BLaER1 treated with 17β-estradiol and CSF1 and Interleukin-3, amounts not matched to agents 10 nM and 100 nM (cell line): ENCODE data around the gene BNC2.
"Not testable (repeated sequence)": the region's sequence is repeated elsewhere in the genome, so short reads cannot be mapped to it uniquely, and the experiment has no call there.

Experiments used
- H3K27ac ChIP-seq, 11 experiments: shearing (Covaris generic); formaldehyde crosslinking; 2 replicates each; pipeline ENCODE4 v1.8.1; 2022
- H3K27me3 ChIP-seq, 11 experiments: shearing (Covaris generic); formaldehyde crosslinking; 2 replicates each; pipeline ENCODE4 v1.8.1; 2022
- H3K36me3 ChIP-seq, 11 experiments: shearing (Covaris generic); formaldehyde crosslinking; 2 replicates each; pipeline ENCODE4 v1.8.1; 2022
- H3K4me1 ChIP-seq, 10 experiments: shearing (Covaris generic); formaldehyde crosslinking; 2 replicates each; pipeline ENCODE4 v1.8.1; 2022
- H3K4me2 ChIP-seq, 11 experiments: shearing (Covaris generic); formaldehyde crosslinking; 2 replicates each; pipeline ENCODE4 v1.8.1; 2022
- H3K4me3 ChIP-seq, 10 experiments: shearing (Covaris generic); formaldehyde crosslinking; 2 replicates each; pipeline ENCODE4 v1.8.1; 2022
- H3K9ac ChIP-seq, 11 experiments: shearing (Covaris generic); formaldehyde crosslinking; 2 replicates each; pipeline ENCODE4 v1.8.1; 2022
- H3K9me3 ChIP-seq, 11 experiments: shearing (Covaris generic); formaldehyde crosslinking; replicated peaks in 1 of 11; 2 replicates each; pipeline ENCODE4 v1.8.1; 2022
- H4K20me1 ChIP-seq, 11 experiments: shearing (Covaris generic); formaldehyde crosslinking; 2 replicates each; pipeline ENCODE4 v1.8.1; 2022
- Cebpa-rat ChIP-seq, 11 experiments: shearing (Covaris generic); IDR thresholded peaks; 2 replicates each; pipeline ENCODE4 v1.8.1; 2022

The BNC2 gene

DNA sequence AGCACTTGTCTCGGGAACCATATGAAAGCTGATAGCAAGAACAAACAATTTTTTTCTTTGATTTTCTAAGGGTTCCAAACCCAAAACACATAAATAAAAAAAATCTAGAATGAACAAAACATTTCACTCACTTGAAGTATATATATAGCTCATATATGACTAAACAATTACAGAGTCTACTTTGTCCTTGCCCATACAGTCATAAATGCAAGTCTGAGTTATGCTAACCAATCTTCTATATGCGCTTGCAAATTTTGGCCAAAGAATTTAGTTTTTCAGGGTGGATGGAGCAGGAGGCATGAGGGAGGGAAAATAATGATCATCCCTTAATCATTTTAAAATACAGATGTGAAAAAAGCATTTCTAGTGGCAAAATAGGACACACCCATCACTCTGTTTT is 370.1 kb downstream of the BNC2 start:
- H3K4me2 ChIP-seq: no peak overlapping the region
- no peak overlapping the region for H3K27ac ChIP-seq
- H4K20me1 ChIP-seq: no peaks in the 10 kb centered on the region
- H3K9me3 ChIP-seq: no peaks in the 10 kb centered on the region
- H3K4me3 ChIP-seq: no peak overlapping the region
- TF ChIP-seq Cebpa-rat (IDR thresholded peaks at IDR 0.05): no peak
- no peaks in the 10 kb centered on the region; a peak in 1 of 22 replicates for H3K36me3 ChIP-seq
- no peaks in the 10 kb centered on the region for H3K27me3 ChIP-seq
- no peak overlapping the region for H3K9ac ChIP-seq
- H3K4me1 ChIP-seq: peaks cover 0 to 5% (median 0%) of the 10 kb centered on the region in 10 experiments; a peak in 1 of 20 replicates

DNA sequence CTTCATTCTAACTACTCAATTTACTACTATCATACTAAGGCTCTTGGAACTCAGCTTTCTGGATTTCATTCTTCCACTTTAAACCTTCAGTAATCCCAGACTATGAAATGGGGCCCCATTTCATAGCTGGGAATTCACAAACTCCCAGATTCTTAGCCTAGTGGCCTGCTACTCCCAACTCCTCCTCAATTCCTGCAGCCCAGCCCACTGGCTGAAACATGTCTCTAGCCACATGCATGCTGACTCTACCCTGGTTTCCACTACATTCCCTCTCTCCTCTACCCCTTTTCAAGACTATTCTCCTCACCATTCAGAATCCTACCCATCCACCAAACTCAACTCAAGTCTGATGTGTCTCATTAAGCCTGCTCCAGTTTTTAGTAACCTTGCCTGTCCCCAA is 370.6 kb downstream of the BNC2 start:
- no peaks in the 10 kb centered on the region; a peak in 1 of 22 replicates for H3K36me3 ChIP-seq
- no peaks in the 10 kb centered on the region for H3K9me3 ChIP-seq

DNA sequence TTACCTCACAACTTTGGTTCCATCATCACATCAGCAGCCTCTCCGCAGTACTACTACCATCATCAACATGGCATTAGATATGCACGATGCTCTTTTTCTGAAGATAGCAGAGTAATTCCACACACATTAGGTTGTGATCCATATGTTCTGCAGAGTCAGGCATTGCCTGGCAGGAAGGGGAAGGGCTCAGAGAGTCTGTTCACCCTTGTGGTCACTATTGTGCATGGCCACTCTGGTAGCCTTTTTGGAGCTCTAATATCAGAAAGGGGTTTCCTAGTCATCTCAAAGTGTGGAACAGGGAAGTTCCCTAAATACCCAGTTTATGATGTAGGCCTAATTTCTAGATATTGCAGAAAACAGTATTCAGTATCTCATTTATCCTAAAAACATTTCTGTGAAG is 373.6 kb downstream of the BNC2 start:
- H3K27ac ChIP-seq: no peak overlapping the region
- H3K9ac ChIP-seq: no peak overlapping the region
- H3K4me1 ChIP-seq: no peaks in the 10 kb centered on the region
- no peaks in the 10 kb centered on the region for H3K9me3 ChIP-seq
- no peaks in the 10 kb centered on the region for H4K20me1 ChIP-seq
- TF ChIP-seq Cebpa-rat (IDR thresholded peaks at IDR 0.05): no peak
- no peak overlapping the region for H3K4me2 ChIP-seq
- no peaks in the 10 kb centered on the region for H3K27me3 ChIP-seq
- H3K4me3 ChIP-seq: no peak overlapping the region
- peaks cover 0 to 3% (median 0%) of the 10 kb centered on the region in 11 experiments; a peak in 1 of 22 replicates for H3K36me3 ChIP-seq

More for the DNA sequence above, 370.6 kb downstream of the BNC2 start:
- no peak for TF ChIP-seq Cebpa-rat (IDR thresholded peaks at IDR 0.05)
- H3K9ac ChIP-seq: no peak overlapping the region
- H3K4me2 ChIP-seq: no peak overlapping the region
- no peaks in the 10 kb centered on the region for H3K27me3 ChIP-seq
- H3K4me1 ChIP-seq: peaks cover 0 to 5% (median 0%) of the 10 kb centered on the region in 10 experiments; a peak in 1 of 20 replicates
- no peak overlapping the region for H3K4me3 ChIP-seq
- no peaks in the 10 kb centered on the region for H4K20me1 ChIP-seq
- no peak overlapping the region for H3K27ac ChIP-seq

DNA sequence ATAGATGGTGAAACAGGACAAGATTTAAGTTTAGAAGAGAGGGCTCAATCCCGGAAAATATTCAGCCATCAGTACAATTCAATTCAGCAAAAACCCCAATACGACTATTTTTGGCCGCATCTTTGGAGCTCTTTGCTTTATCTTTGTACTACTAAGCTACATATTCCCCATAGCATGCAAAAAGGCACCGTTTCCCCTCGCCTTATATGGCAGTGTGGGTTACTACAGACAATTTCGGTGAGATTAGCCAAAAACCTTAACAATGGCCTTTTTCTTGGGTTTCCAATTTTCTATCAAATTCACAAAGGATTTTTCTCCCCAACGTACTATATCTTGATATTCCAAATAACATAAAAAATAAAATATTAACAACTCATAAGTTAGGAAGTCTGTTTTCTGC is 382.6 kb downstream of the BNC2 start:
- Histone ChIP-seq H3K4me2 (no peak overlapping the region), H3K27ac (no peak overlapping the region), H3K9me3 (0 out of 22 replicates have a peak, but pooled peaks cover 0 to 3% (median 0%) of the 10 kb centered on the region in 11 experiments), H3K27me3 (no peaks in the 10 kb centered on the region), H3K4me1 (no peaks in the 10 kb centered on the region), H3K4me3 (no peak overlapping the region), H3K9ac (no peak overlapping the region), H4K20me1 (no peaks in the 10 kb centered on the region), H3K36me3 (peaks cover 0 to 9% (median 0%) of the 10 kb centered on the region in 11 experiments; a peak in 1 of 22 replicates)
- no peak for TF ChIP-seq Cebpa-rat (IDR thresholded peaks at IDR 0.05)

DNA sequence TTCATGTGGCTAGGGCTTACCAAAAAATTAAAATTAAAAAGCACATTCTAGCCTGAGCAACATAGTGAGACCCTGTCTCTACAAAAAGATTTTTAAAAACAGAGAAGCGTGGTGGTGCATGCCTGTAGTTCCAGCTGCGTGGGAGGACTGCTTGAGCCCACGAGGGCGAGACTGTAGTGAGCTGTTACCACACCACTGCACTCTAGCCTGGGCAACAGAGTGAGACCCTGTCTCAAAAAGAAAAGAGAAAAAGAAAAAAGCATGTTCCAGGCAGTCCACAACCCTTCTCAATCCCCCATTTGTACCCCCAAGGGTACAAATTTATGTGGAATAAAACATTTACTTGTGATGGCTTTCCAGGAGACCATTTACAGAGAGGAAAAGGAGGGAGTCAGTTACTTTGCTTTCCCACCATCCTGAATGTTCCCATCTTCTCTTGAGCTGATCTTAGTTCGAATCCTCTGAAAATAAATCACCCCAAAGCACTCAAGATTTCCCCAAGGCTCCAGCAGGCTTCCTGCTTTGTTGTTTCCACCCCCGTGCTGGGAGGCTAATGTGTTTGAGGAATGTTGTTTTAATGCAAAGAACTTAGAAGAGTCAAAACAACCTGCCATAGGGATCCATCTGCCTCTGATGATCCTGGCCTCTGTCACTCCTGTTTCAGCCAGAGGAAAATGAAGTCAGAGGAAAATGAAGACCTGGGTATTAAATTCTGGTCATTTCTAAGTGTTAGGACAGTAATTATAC is 384.7 kb downstream of the BNC2 start:
- TF ChIP-seq Cebpa-rat (IDR thresholded peaks at IDR 0.05): no peak
- H3K27ac ChIP-seq: no peak overlapping the region
- no peaks in the 10 kb centered on the region for H3K4me1 ChIP-seq

DNA sequence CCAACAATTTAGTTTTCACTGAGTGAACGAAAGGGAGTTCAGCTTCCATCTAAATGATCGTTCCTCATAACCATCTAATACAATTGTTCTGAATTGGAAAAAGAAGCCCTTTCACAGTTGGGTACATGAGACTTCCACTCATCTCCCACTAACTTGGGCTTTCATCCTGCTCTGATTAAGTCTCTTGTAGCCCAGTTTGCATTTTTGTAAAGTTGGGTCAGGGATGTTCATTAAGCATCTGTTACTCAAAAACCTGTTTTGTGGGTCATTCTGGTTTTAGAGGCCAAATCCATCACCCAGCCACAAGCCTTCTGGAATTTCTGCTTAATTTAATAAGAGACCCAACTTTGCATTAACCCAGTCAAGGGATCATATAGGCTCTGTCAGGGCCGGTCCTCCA is 385.3 kb downstream of the BNC2 start:
- Histone ChIP-seq H3K4me3 (no peak overlapping the region), H3K27ac (no peak overlapping the region), H3K9ac (no peak overlapping the region), H4K20me1 (no peaks in the 10 kb centered on the region), H3K4me1 (no peaks in the 10 kb centered on the region), H3K27me3 (no peaks in the 10 kb centered on the region), H3K9me3 (peaks cover 0 to 13% (median 5%) of the 10 kb centered on the region in 11 experiments; a peak in 8 of 22 replicates), H3K4me2 (no peak overlapping the region), H3K36me3 (peaks cover 0 to 3% (median 0%) of the 10 kb centered on the region in 11 experiments; a peak in 1 of 22 replicates)
- TF ChIP-seq Cebpa-rat (IDR thresholded peaks at IDR 0.05): no peak

More for the DNA sequence above, 384.7 kb downstream of the BNC2 start:
- Histone ChIP-seq H4K20me1 (no peaks in the 10 kb centered on the region), H3K4me3 (no peak overlapping the region), H3K9ac (no peak overlapping the region), H3K27me3 (no peaks in the 10 kb centered on the region), H3K36me3 (peaks cover 0 to 3% (median 0%) of the 10 kb centered on the region in 11 experiments; a peak in 1 of 22 replicates), H3K4me2 (no peak overlapping the region), H3K9me3 (peaks cover 0 to 7% (median under 1%) of the 10 kb centered on the region in 11 experiments; a peak in 7 of 22 replicates)

DNA sequence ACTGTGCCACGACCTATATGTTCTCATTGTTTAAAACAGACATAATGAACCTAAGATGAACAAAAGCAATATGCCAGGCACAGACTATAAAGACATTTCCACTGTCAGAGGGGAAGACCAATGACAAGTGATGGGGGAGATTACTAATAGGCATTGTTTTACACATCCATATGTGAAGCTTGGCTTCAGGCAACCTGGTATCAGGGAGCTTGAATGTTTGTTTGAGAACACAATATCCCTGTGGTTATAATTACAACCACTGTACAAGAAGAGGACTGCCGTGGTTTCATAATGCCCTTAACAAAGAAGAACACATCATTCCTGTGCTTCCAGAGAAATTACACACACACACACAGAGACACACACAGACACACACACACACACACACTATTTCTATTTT is 385.7 kb downstream of the BNC2 start:
- TF ChIP-seq Cebpa-rat (IDR thresholded peaks at IDR 0.05): no peak
- Histone ChIP-seq H3K36me3 (peaks cover 0 to 3% (median 0%) of the 10 kb centered on the region in 11 experiments; a peak in 1 of 22 replicates), H3K4me1 (no peaks in the 10 kb centered on the region), H3K9me3 (peaks cover 0 to 14% (median 5%) of the 10 kb centered on the region in 11 experiments; a peak in 8 of 22 replicates), H3K4me3 (no peak overlapping the region), H3K9ac (no peak overlapping the region), H3K4me2 (no peak overlapping the region), H3K27me3 (no peaks in the 10 kb centered on the region), H3K27ac (no peak overlapping the region), H4K20me1 (no peaks in the 10 kb centered on the region)

DNA sequence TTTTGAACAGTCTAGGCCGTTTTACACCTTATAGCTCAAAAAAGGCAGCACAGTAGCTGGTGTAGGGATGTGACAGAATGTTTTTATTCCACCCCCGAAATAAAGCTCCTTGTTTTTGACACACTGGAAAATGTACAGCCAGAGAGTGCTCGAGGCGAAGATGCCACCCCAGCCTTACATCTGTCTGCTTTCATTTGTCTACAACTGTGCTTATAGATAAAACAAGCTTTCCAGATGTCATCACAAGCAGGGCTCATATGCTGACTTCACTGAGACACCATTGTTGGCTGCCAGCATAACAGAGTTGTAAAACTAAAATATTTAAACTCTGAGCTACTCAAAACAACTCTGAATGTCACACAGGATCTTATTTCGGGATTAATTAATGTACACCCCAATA is 386.3 kb downstream of the BNC2 start:
- no peak for TF ChIP-seq Cebpa-rat (IDR thresholded peaks at IDR 0.05)
- Histone ChIP-seq H3K9ac (no peak overlapping the region), H3K27ac (no peak overlapping the region), H3K4me1 (no peaks in the 10 kb centered on the region), H4K20me1 (no peaks in the 10 kb centered on the region), H3K4me3 (no peak overlapping the region), H3K36me3 (no peaks in the 10 kb centered on the region; a peak in 1 of 22 replicates), H3K9me3 (peaks cover 0 to 14% (median 5%) of the 10 kb centered on the region in 11 experiments; a peak in 8 of 22 replicates), H3K4me2 (no peak overlapping the region), H3K27me3 (no peaks in the 10 kb centered on the region)

DNA sequence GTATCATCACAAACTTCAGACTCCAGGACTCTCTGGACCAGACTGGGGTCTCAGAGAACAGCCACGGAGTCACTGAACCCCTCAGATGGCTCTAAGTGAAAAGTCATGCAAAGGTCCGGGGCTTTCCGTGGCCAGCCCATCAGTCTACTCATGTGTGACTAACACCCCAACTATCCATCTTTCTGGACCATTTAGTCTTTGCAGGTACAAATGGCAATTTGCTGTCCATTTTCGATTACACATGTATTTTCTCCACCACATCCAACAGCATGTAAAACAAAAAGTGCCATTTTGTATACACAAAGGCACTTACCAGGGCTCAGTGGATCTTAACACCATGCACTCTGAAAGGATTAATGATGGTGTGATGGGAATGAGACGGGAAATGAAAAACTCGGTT is 387.7 kb downstream of the BNC2 start:
- peaks cover 0 to under 1% (median 0%) of the 10 kb centered on the region in 11 experiments; a peak in 1 of 22 replicates for H3K36me3 ChIP-seq
- no peaks in the 10 kb centered on the region for H3K27me3 ChIP-seq
- H3K9me3 ChIP-seq: peaks cover 0 to 14% (median 5%) of the 10 kb centered on the region in 11 experiments; a peak in 8 of 22 replicates
- H3K4me3 ChIP-seq: no peak overlapping the region
- H3K4me2 ChIP-seq: no peak overlapping the region
- TF ChIP-seq Cebpa-rat (IDR thresholded peaks at IDR 0.05): no peak
- no peaks in the 10 kb centered on the region for H4K20me1 ChIP-seq
- H3K27ac ChIP-seq: no peak overlapping the region
- no peaks in the 10 kb centered on the region for H3K4me1 ChIP-seq
- H3K9ac ChIP-seq: no peak overlapping the region

DNA sequence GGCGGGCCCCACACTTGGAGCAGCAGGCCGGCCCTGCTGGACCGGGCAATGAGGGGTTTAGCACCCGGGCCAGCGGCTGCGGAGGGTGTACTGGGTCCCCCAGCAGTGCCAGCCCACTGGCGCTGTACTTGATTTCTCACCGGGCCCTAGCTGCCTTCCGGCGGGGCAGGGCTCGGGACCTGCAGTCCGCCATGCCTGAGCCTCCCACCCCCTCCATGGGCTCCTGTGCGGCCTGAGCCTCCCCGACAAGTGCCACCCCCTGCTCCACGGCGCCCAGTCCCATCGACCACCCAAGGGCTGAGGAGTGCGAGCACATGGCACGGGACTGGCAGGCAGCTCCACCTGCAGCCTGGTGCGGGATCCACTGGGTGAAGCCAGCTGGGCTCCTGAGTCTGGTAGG is 389.9 kb downstream of the BNC2 start:
- not testable (repeated sequence) for H3K4me1 ChIP-seq, H4K20me1 ChIP-seq, H3K36me3 ChIP-seq

More for the DNA sequence above, 389.9 kb downstream of the BNC2 start:
- not testable (repeated sequence) for H3K4me2 ChIP-seq, H3K27ac ChIP-seq, H3K4me3 ChIP-seq, H3K9ac ChIP-seq, H3K27me3 ChIP-seq
- peaks cover 0 to 14% (median 5%) of the 10 kb centered on the region in 11 experiments; a peak in 8 of 22 replicates for H3K9me3 ChIP-seq
